ENCODE measurements around the gene KRT23. TPM values are rescaled to one million over a fixed set of nuclear protein-coding genes. Genes with fewer than 3 reads are reported as not detected.

KRT23 gene
- total and polyA plus RNA-seq, 2 of the 13 experiments (the other 11 are each of a cell fraction or from before 2014, with no cell fraction given) = 24.7 to 51.1 TPM

DNA sequence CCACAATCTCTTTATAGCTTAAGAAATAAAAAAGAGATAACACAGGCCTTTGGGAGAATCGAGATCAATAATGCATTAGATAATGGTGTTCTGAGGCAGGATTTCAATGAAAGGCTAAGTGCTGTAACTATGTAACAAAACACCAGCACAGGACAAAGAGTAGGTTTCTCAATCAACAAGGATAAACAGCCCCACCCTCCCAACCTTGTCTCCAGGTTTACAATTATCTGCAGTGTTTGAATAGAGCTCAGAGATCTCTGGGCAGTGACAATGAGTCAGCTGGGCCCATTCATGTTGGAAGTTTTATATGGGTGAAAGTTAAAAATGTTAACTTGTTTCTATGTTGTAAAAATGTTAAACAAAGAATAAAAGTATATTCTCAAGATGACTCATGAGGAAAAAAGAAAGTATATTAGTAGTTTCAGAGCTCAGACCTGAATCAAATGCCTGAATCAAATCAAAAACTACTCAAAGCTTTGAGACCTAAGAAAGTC lies 35.4 kb downstream of the KRT23 start (continued):
- TF ChIP-seq, protein P1, sequence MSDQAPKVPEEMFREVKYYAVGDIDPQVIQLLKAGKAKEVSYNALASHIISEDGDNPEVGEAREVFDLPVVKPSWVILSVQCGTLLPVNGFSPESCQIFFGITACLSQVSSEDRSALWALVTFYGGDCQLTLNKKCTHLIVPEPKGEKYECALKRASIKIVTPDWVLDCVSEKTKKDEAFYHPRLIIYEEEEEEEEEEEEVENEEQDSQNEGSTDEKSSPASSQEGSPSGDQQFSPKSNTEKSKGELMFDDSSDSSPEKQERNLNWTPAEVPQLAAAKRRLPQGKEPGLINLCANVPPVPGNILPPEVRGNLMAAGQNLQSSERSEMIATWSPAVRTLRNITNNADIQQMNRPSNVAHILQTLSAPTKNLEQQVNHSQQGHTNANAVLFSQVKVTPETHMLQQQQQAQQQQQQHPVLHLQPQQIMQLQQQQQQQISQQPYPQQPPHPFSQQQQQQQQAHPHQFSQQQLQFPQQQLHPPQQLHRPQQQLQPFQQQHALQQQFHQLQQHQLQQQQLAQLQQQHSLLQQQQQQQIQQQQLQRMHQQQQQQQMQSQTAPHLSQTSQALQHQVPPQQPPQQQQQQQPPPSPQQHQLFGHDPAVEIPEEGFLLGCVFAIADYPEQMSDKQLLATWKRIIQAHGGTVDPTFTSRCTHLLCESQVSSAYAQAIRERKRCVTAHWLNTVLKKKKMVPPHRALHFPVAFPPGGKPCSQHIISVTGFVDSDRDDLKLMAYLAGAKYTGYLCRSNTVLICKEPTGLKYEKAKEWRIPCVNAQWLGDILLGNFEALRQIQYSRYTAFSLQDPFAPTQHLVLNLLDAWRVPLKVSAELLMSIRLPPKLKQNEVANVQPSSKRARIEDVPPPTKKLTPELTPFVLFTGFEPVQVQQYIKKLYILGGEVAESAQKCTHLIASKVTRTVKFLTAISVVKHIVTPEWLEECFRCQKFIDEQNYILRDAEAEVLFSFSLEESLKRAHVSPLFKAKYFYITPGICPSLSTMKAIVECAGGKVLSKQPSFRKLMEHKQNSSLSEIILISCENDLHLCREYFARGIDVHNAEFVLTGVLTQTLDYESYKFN (CRISPR knock-in tag; conservative IDR thresholded peaks at IDR 0.05) = peak; percentile 94
- TF ChIP-seq PHF21A (CRISPR knock-in tag; IDR thresholded peaks at IDR 0.05) = peak; percentile 83
- TF ChIP-seq, protein P2, sequence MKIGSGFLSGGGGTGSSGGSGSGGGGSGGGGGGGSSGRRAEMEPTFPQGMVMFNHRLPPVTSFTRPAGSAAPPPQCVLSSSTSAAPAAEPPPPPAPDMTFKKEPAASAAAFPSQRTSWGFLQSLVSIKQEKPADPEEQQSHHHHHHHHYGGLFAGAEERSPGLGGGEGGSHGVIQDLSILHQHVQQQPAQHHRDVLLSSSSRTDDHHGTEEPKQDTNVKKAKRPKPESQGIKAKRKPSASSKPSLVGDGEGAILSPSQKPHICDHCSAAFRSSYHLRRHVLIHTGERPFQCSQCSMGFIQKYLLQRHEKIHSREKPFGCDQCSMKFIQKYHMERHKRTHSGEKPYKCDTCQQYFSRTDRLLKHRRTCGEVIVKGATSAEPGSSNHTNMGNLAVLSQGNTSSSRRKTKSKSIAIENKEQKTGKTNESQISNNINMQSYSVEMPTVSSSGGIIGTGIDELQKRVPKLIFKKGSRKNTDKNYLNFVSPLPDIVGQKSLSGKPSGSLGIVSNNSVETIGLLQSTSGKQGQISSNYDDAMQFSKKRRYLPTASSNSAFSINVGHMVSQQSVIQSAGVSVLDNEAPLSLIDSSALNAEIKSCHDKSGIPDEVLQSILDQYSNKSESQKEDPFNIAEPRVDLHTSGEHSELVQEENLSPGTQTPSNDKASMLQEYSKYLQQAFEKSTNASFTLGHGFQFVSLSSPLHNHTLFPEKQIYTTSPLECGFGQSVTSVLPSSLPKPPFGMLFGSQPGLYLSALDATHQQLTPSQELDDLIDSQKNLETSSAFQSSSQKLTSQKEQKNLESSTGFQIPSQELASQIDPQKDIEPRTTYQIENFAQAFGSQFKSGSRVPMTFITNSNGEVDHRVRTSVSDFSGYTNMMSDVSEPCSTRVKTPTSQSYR (CRISPR knock-in tag; IDR thresholded peaks at IDR 0.05; ENCODE audit: borderline replicate concordance) = peak; percentile 41; the same call in 1 of the 2 replicates
- peak; percentile 90 for TF ChIP-seq NFIC (IDR thresholded peaks at IDR 0.05; ENCODE audit: low read length)
- no peak for TF ChIP-seq ZNF761 (CRISPR knock-in tag; conservative IDR thresholded peaks at IDR 0.05)
- TF ChIP-seq ZNF891 (CRISPR knock-in tag; IDR thresholded peaks at IDR 0.05) = no peak
- peak; percentile 80 for TF ChIP-seq MIER2 (CRISPR knock-in tag; IDR thresholded peaks at IDR 0.05)
- no peak for TF ChIP-seq ZNF333 (CRISPR knock-in tag; IDR thresholded peaks at IDR 0.05; ENCODE audit: borderline replicate concordance)
- peak; percentile 38; the same call in 1 of the 2 replicates for TF ChIP-seq RFX5 (IDR thresholded peaks at IDR 0.05; ENCODE audit: low read depth, low read length)
- 0 out of 2 replicates have a peak, but pooled peaks have one; percentile 10 for TF ChIP-seq TRIM24 (CRISPR knock-in tag; IDR thresholded peaks at IDR 0.05)
- peak; percentile 48; the same call in 1 of the 2 replicates for TF ChIP-seq REPIN1 (CRISPR knock-in tag; IDR thresholded peaks at IDR 0.05; ENCODE audit: borderline replicate concordance, low read depth)
- TF ChIP-seq EP300 (IDR thresholded peaks at IDR 0.05; ENCODE audit: low read depth in 2 of 2, low read length in 2 of 2) = peak; percentile 98
- peak; percentile 90 for TF ChIP-seq EP300 (CRISPR knock-in tag; IDR thresholded peaks at IDR 0.05; ENCODE audit: borderline replicate concordance)
- 0 out of 2 replicates have a peak, but pooled peaks have one; percentile 60 for TF ChIP-seq FOXA1 (IDR thresholded peaks at IDR 0.05)
- TF ChIP-seq FOXA1 (CRISPR knock-in tag; IDR thresholded peaks at IDR 0.05) = peak; percentile 93
- TF ChIP-seq ZKSCAN8 (CRISPR knock-in tag; IDR thresholded peaks at IDR 0.05; ENCODE audit: borderline replicate concordance) = peak; percentile 92; the same call in 1 of the 2 replicates
- TF ChIP-seq, protein P3, sequence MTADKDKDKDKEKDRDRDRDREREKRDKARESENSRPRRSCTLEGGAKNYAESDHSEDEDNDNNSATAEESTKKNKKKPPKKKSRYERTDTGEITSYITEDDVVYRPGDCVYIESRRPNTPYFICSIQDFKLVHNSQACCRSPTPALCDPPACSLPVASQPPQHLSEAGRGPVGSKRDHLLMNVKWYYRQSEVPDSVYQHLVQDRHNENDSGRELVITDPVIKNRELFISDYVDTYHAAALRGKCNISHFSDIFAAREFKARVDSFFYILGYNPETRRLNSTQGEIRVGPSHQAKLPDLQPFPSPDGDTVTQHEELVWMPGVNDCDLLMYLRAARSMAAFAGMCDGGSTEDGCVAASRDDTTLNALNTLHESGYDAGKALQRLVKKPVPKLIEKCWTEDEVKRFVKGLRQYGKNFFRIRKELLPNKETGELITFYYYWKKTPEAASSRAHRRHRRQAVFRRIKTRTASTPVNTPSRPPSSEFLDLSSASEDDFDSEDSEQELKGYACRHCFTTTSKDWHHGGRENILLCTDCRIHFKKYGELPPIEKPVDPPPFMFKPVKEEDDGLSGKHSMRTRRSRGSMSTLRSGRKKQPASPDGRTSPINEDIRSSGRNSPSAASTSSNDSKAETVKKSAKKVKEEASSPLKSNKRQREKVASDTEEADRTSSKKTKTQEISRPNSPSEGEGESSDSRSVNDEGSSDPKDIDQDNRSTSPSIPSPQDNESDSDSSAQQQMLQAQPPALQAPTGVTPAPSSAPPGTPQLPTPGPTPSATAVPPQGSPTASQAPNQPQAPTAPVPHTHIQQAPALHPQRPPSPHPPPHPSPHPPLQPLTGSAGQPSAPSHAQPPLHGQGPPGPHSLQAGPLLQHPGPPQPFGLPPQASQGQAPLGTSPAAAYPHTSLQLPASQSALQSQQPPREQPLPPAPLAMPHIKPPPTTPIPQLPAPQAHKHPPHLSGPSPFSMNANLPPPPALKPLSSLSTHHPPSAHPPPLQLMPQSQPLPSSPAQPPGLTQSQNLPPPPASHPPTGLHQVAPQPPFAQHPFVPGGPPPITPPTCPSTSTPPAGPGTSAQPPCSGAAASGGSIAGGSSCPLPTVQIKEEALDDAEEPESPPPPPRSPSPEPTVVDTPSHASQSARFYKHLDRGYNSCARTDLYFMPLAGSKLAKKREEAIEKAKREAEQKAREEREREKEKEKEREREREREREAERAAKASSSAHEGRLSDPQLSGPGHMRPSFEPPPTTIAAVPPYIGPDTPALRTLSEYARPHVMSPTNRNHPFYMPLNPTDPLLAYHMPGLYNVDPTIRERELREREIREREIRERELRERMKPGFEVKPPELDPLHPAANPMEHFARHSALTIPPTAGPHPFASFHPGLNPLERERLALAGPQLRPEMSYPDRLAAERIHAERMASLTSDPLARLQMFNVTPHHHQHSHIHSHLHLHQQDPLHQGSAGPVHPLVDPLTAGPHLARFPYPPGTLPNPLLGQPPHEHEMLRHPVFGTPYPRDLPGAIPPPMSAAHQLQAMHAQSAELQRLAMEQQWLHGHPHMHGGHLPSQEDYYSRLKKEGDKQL (CRISPR knock-in tag; IDR thresholded peaks at IDR 0.05; ENCODE audit: low read depth) = peak; percentile 81
